HEK293 (cell line): ENCODE data around the gene CDKAL1.
A peak's percentile ranks its signal among the peaks of the same experiment; 100 is the strongest.

ENCODE experiments used
- CTCF ChIA-PET: fragments of 350-600 bp; formaldehyde crosslinking; extraction: SDS; loops from one replicate; lab custom pipeline; 2021; ENCODE audit warnings: antibody characterized with exemption; lab: Yijun Ruan, JAX
- POLR2A ChIA-PET: fragments of 300-600 bp; formaldehyde crosslinking; extraction: SDS; loops from one replicate; lab custom pipeline; 2020; ENCODE audit warnings: antibody characterized with exemption, inconsistent platforms; lab: Yijun Ruan, JAX
- H3K27ac ChIP-seq: fragments of 200-500 bp; sonication (Bioruptor generic); 2 replicates; pipeline ENCODE4 v1.5.1; 2014; ENCODE audit warnings: low read depth, low read length, control low read depth, inconsistent platforms; ENCODE audit errors: extremely low read depth
- H3K36me3 ChIP-seq, 2 experiments: fragments of 200-500 bp in 1 of 2; sonication (Bioruptor generic) in 1 of 2; 1 replicate in 1 of 2; 2 replicates in 1 of 2; pipeline ENCODE4 v1.5.1; 2014 to 2017; ENCODE audit warnings: inconsistent platforms in 2 of 2, low read length in 2 of 2; ENCODE audit not compliant: control insufficient read depth in 2 of 2, insufficient read depth in 1 of 2
- H3K4me1 ChIP-seq: fragments of 200-500 bp; sonication (Bioruptor generic); 2 replicates; pipeline ENCODE4 v1.5.1; 2014; ENCODE audit warnings: mild to moderate bottlenecking, low read length, inconsistent platforms; ENCODE audit not compliant: control insufficient read depth, insufficient read depth
- H3K4me3 ChIP-seq: 2 replicates; pipeline ENCODE4 v1.5.1; 2011; ENCODE audit warnings: low read depth, mild to moderate bottlenecking, control low read depth, low read length, moderate library complexity
- H3K9me3 ChIP-seq: fragments of 200-500 bp; sonication (Bioruptor generic); 2 replicates; pipeline ENCODE4 v1.5.1; 2014; ENCODE audit warnings: low read depth, low read length, inconsistent platforms; ENCODE audit not compliant: control insufficient read depth, insufficient read depth
- EGR2 ChIP-seq: fragments of 450-650 bp; formaldehyde crosslinking; IDR thresholded peaks from 2 replicates; pipeline ENCODE4 v1.5.1; 2016; ENCODE audit warnings: low read depth, missing biosample characterization, missing genetic modification characterization
- GLI4 ChIP-seq: fragments of 450-650 bp; formaldehyde crosslinking; IDR thresholded peaks from 2 replicates; pipeline ENCODE4 v1.5.1; 2016; ENCODE audit warnings: missing biosample characterization, missing genetic modification characterization
- HOXC10 ChIP-seq: sonication (generic); formaldehyde crosslinking; IDR thresholded peaks from 2 replicates; pipeline ENCODE4 v1.8.1; 2023; ENCODE audit warnings: mild to moderate bottlenecking, missing genetic modification reagents
- KLF10 ChIP-seq: fragments of 450-650 bp; IDR thresholded peaks from 2 replicates; pipeline ENCODE4 v1.5.1; 2018; ENCODE audit warnings: missing biosample characterization, mild to moderate bottlenecking, missing genetic modification characterization
- SCRT2 ChIP-seq: fragments of 450-650 bp; formaldehyde crosslinking; IDR thresholded peaks from 2 replicates; pipeline ENCODE4 v1.5.1; 2016; ENCODE audit warnings: missing biosample characterization, missing genetic modification characterization
- YY2 ChIP-seq: fragments of 450-650 bp; formaldehyde crosslinking; IDR thresholded peaks from 2 replicates; pipeline ENCODE4 v1.5.1; 2016; ENCODE audit warnings: missing biosample characterization, missing genetic modification characterization
- ZBTB17 ChIP-seq: fragments of 450-650 bp; formaldehyde crosslinking; IDR thresholded peaks from 2 replicates; pipeline ENCODE4 v1.5.1; 2016; ENCODE audit warnings: missing biosample characterization, missing genetic modification characterization
- ZFHX2 ChIP-seq: fragments of 450-650 bp; formaldehyde crosslinking; conservative IDR thresholded peaks from 2 replicates; pipeline ENCODE4 v1.5.1; 2016; ENCODE audit warnings: missing biosample characterization, missing genetic modification characterization
- ZNF202 ChIP-seq: fragments of 450-650 bp; formaldehyde crosslinking; IDR thresholded peaks from 2 replicates; pipeline ENCODE4 v1.5.1; 2016; ENCODE audit warnings: missing biosample characterization, missing genetic modification characterization, borderline replicate concordance
- ZNF211 ChIP-seq: fragments of 450-650 bp; formaldehyde crosslinking; IDR thresholded peaks from 2 replicates; pipeline ENCODE4 v1.5.1; 2016; ENCODE audit warnings: low read depth, missing biosample characterization, missing genetic modification characterization
- ZNF335 ChIP-seq: fragments of 450-650 bp; formaldehyde crosslinking; conservative IDR thresholded peaks from 2 replicates; pipeline ENCODE4 v1.5.1; 2016; ENCODE audit warnings: missing biosample characterization, missing genetic modification characterization
- ZNF350 ChIP-seq: fragments of 450-650 bp; formaldehyde crosslinking; IDR thresholded peaks from 2 replicates; pipeline ENCODE4 v1.5.0; 2017; ENCODE audit warnings: missing biosample characterization, mild to moderate bottlenecking, missing genetic modification characterization
- ZNF513 ChIP-seq: fragments of 450-650 bp; IDR thresholded peaks from 2 replicates; pipeline ENCODE4 v1.5.1; 2018; ENCODE audit warnings: missing biosample characterization, missing genetic modification characterization
- ZNF530 ChIP-seq: fragments of 450-650 bp; formaldehyde crosslinking; IDR thresholded peaks from 2 replicates; pipeline ENCODE4 v1.5.1; 2016; ENCODE audit warnings: low read depth, missing biosample characterization, missing genetic modification characterization
- ZNF626 ChIP-seq: fragments of 450-650 bp; sonication (Bioruptor Pico); formaldehyde crosslinking; IDR thresholded peaks from 2 replicates; pipeline ENCODE4 v1.5.1; 2018; ENCODE audit warnings: missing biosample characterization, missing genetic modification characterization, inconsistent platforms
- ZNF692 ChIP-seq: fragments of 450-650 bp; formaldehyde crosslinking; IDR thresholded peaks from 2 replicates; pipeline ENCODE4 v1.5.1; 2016; ENCODE audit warnings: missing biosample characterization, missing genetic modification characterization
- ZSCAN23 ChIP-seq: fragments of 450-650 bp; formaldehyde crosslinking; IDR thresholded peaks from 2 replicates; pipeline ENCODE4 v1.5.1; 2016; ENCODE audit warnings: missing biosample characterization, missing genetic modification characterization

The CDKAL1 gene

GRCh38 chr6:21132446-21132845, 598.2 kb downstream of the CDKAL1 start (continued):
- TF ChIP-seq ZNF513 (tag by site-specific recombination) (no peak), ZNF211 (tag by site-specific recombination) (no peak), ZFHX2 (tag by site-specific recombination) (no peak), ZNF202 (tag by site-specific recombination) (no peak), KLF10 (tag by site-specific recombination) (no peak), ZNF530 (no peak), SCRT2 (tag by site-specific recombination) (no peak), HOXC10 (CRISPR knock-in tag) (no peak), YY2 (tag by site-specific recombination) (no peak), ZNF350 (tag by site-specific recombination) (no peak)
- TF ChIP-seq, all 188 proteins: peak for 0

GRCh38 chr6:21132856-21133838, 598.9 kb downstream of the CDKAL1 start:
- CTCF ChIA-PET, result interaction anchor here (0.6 kb wide), 1 partner anchor 9 kb away, joined by 3 read pairs; no protein-coding TSS in a partner anchor
- Histone ChIP-seq H3K27ac (no peak overlapping the region), H3K36me3 (no peaks in the 10 kb centered on the region), H3K4me3 (no peak overlapping the region), H3K9me3 (no peaks in the 10 kb centered on the region), H3K4me1 (peaks cover 8% of the 10 kb centered on the region)
- no peak for TF ChIP-seq ZSCAN23
- TF ChIP-seq ZNF335 (tag by site-specific recombination), result 0 out of 2 replicates have a peak, but pooled peaks have one; percentile 25
- peak; percentile 44; the same call in 1 of the 2 replicates for TF ChIP-seq ZBTB17 (tag by site-specific recombination)
- POLR2A ChIA-PET, result no interaction called here

GRCh38 chr6:21133901-21134300, 599.6 kb downstream of the CDKAL1 start:
- ChIA-PET CTCF (no interaction called here), POLR2A (no interaction called here)
- Histone ChIP-seq H3K4me3 (no peak overlapping the region), H3K9me3 (no peaks in the 10 kb centered on the region), H3K4me1 (peaks cover 8% of the 10 kb centered on the region), H3K36me3 (no peaks in the 10 kb centered on the region), H3K27ac (no peak overlapping the region)
- TF ChIP-seq ZNF626 (no peak), EGR2 (tag by site-specific recombination) (peak; percentile 56; the same call in 1 of the 2 replicates), ZNF692 (tag by site-specific recombination) (0 out of 2 replicates have a peak, but pooled peaks have one; percentile 16), ZFHX2 (tag by site-specific recombination) (peak; percentile 70), GLI4 (tag by site-specific recombination) (no peak)
